Fibroblast of skin of left quadriceps (primary cell): Measurements from ENCODE around the gene THSD7B.
"Not testable (repeated sequence)": the region's sequence is repeated elsewhere in the genome, so short reads cannot be mapped to it uniquely, and the experiment has no call there.

ENCODE experiments used
- DNase-seq, 2 experiments: peaks; one replicate each; pipeline ENCODE4 v3.0.0-alpha.2; 2013; ENCODE audit warnings: low read depth in 2 of 2

THSD7B gene

GRCh38 chr2:137677466-137677865 is 912.1 kb downstream of the THSD7B start:
- DNase-seq: no peak

GRCh38 chr2:137689549-137689948 is 924.2 kb downstream of the THSD7B start:
- no peak for DNase-seq

DNA sequence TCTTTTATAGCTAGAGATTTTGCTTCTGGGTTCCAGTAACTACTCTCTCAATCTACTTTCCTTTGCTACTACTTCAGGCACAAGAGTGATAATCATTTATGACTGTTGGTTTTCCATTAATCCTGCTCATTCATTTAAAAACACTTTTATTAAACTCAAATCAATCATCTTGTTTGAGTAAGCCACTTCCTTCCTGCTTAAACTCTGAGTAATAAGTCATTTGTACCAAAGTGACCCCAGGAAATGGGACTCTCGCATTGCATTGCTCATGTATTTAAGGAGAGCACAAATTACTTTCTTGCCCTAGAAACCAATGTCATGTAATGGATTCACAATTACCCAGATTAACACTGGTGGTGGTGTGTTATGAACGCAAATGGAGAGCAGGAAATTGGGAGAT is 928.2 kb downstream of the THSD7B start:
- no peak for DNase-seq

GRCh38 chr2:137696916-137697315 is 931.6 kb downstream of the THSD7B start:
- no peak for DNase-seq

GRCh38 chr2:137700250-137700649 is 934.9 kb downstream of the THSD7B start:
- DNase-seq: not testable (repeated sequence)

DNA sequence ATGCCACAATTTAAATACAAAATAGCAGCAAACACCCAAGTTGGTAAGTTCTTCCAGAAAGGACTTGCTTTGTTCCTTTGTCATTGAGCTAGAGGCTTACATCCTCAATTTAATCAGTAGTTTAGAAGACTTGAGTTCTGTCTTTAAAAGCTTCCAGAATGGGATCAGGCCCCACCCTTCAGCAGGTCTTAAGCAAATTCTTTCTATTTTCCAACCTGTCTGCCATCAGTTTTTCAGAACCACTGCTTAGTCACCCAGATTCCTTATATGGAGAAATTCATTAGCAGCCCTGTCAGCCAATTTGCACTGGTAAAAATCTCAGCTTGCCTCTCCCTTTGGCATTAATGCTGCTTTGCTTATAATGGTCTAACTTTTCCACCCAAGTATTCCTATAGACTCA is 935.3 kb downstream of the THSD7B start:
- DNase-seq: no peak

DNA sequence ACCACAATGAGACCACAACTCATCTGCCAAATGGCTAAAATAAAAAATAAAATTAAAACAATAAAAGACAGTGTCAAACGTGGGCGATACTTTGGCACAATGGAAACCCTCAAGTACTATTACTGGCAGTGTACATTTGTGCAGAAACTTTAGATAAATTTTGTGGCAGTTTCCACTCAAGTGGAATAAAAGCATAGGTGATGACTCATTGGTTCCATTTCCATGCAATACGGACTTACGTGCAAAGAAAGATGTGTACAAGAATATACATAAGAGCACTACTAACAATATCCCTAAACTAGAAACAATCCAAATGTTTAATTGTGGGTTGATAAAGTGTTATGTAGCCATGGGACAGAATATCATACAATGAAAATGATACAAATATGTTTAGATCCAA is 940.0 kb downstream of the THSD7B start:
- DNase-seq: no peak

GRCh38 chr2:137706786-137707613 is 941.7 kb downstream of the THSD7B start:
- DNase-seq: no peak

DNA sequence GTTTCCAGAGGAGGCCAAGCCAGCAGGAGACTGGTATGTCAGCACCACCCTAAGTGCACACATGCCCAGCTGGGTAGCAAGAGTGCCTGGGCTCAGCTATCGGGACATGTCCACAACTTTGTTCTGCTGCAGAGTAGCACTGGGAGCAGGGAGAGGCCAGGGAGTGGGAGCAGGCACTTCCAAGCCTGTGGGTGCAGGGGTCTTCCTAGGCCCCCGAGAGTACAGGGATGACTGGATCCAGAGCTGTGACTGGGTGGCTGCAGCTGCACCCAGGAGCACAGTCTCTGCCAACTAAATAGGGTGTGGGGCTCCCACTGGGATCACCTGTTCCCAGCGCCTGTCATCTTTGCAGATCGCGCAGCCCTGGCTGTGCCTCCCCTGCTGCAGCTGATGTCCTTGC is 943.0 kb downstream of the THSD7B start:
- no peak for DNase-seq

DNA sequence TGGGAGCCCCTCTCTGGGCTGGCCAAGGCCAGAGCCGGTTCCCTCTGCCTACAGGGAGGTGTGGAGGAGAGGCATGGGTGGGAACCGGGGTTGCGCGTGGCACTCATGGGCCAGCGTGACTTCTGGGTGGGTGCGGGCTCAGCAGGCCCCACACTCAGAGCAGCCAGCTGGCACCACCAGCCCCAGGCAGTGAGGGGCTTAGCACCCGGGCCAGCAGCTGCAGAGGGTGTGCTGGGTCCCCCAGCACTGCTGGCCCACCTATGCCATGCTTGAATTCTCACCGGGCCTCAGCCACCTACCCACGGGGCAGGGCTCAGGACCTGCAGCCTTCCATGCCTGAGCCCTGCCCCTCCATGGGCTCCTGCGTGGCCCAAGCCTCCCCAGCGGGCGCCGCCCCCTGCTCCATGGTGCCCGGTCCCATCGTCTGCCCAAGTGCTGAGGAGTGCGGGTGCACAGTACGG is 950.4 kb downstream of the THSD7B start:
- DNase-seq: no peak

- no peak for DNase-seq
These were observed 953.4 kb downstream of the THSD7B start for GRCh38 chr2:137718786-137719185.

DNA sequence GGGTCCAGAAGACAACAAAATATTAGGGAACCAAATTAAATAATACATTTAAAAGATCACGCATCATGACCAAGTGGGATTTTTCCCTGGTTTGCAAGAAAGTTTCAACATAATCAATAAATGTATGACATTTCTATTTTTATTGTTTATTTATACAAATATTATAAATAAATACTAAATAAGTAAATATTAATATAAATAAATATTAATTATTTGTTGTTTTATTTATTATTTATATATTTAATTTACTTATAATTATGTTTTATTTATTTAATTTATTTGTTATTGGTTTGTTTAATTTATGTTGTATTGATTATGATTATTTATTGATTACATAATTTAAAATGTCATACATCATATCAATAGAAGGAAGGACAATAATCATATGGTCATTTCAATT is 956.4 kb downstream of the THSD7B start:
- no peak for DNase-seq

GRCh38 chr2:137724912-137725311 is 959.6 kb downstream of the THSD7B start:
- no peak for DNase-seq
